Right hindlimb (tissue), 1 donor: ENCODE data around the gene GNAT1.

Experiments
- DNase-seq: peaks from one replicate; pipeline ENCODE4 v3.0.0-alpha.2; 2018

The GNAT1 gene

DNA sequence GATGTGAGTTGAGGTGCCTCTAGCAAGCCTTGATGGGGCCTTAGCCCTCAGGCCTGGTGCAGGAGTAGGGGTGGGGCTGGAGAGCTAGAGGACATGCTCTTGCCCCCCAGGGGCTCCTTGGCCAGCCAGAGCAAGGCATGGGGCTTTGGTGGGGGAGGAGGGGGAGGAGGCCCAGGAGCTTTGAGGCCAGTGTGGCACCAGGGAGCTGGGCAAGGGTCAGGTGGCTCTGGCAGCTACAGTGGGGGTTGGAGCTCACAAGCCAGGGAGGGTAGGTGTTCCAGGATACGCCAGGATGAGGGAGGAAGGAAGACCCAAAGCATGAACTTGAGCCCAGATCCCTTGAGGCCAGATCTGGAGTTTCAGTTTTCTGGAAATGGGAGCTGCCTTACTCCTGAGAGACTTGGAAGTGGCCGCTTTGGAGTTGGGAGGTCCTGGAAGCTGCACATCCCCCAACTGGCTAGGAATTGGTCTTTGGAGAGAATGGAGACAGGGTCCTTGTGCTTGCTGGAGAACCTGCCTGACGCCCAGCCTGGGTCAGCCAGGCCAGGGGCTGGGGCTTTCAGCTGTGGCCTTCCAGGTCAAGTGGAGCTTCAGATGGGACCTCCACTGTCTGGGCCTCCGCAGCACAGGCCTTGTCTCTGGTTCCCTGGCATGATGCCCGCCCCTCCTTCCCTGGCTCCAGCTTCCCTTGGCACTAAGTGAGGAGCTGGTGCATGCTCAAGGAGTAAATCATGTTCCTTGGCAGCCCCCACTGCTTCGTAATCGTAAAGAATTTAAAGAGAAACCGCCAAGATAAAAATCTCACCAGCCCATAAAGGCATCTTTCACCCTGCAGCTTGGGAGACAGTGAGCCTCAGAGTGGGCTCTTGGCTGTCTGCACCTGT, 27.6 kb upstream of the GNAT1 start:
- DNase-seq, result peak; percentile 89

DNA sequence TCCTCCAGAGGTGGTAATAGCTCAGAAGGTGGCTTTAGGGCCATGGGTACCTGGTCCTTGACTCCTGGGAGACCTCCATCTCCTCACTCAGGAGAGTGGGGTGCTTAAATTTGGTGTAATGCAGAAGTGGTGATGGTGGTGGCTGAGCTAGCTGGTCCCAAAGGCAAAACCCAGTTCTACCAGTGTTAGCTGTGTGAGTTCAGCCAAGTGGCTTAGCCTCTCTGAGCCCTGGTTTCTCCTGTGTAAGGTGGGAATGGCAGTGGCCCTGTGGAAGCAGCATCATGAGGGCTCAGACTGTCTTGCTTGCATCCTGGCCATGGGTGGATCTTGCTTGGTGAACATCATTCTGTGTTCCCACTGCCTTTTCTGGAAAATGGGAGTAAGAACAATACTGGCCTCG, 26.9 kb upstream of the GNAT1 start:
- DNase-seq, result no peak

DNA sequence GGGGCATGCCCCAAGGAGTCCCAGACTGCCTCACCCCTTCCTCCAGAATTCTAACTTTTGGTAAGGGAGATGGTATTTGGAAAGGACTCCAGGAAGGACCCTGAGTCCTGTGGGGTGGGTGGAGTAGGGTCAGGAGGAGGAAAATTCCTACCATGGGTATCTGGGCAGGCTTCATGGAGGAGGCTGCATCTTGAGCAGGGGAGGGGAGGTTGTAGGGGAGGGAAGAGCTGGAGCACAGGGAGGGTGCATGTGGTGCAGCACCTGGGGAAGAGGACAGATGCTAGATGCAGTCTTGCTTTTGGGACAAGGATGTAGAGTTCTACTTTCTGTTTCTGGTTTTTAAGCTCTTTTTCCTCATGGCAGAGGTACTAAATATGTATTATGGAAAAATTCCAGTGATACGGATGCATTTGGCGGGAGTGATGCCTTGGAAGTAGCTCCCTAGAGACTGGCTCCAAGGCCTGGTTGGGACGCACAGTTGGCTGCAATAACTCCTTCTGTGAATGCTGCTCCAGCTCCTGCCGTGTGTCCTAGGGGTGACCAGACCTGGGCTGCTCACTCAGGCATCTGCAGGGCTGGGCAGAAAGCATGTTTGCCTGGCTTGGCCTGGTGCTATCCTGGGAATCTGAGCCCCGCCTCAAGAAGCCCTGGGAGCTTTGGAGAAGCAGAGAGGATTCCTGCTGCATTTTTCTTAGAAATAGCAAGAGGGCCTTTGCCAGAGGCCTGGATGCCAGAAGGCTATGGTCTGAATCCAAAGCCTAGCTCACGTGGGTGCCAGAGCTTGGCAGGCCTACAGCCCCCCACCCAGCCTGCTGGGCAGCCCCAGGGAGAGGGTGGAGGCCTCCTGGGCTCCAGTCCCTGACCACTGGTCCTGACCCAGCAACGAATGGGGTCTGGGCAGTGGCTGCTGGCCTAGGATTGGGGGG, 26.2 kb upstream of the GNAT1 start:
- peak; percentile 80 for DNase-seq

DNA sequence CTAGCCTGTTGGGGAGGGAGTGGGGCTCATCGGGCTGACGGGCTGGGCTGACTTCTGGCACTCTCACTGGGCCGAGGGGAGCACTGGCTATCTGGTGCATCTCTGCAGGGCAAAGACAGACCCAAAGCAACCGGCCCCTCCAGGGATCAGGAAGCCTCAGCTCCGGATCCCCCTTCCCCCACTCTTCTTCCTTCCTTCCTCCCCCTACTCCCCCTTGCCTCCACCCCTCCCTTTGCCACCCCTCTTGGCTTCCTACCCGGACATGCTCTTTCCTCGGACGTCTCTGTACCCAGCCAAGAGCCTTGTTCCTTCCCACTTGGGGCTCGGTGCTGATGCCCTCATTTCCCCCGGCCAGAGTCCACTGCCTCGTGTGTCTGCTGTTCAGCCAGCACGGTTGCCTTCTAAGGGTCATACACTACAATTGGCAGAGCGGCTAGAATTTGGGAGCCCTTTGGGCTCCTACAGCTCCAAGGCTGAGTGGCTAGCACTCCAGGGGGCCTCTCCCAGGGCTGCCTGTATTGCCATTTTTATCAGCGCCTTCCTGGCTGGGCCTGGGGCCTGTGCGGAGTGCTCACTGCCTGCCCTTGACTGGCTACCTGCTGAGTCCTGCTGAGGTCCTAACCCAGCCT, 25.4 kb upstream of the GNAT1 start:
- DNase-seq, result no peak

DNA sequence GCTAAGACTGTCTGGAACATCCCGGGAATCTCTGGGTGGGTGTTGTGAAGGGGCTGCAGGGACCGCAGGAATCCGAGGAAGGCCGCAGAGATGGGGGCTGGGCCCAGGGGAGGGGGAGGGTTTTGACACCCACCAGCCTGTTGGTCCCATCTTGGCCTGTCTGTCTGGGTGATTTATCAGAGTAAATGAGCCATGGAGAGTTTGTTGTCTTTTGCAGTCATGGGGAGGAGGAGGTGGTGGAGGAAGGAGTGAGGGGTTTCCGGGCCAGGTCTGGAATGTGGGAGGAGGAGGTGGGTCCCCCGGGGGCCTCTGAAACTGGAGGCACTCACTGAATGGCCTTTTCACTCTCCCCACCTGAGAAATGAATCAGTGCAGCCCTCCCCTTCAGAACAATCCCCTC, 24.8 kb upstream of the GNAT1 start:
- no peak for DNase-seq

DNA sequence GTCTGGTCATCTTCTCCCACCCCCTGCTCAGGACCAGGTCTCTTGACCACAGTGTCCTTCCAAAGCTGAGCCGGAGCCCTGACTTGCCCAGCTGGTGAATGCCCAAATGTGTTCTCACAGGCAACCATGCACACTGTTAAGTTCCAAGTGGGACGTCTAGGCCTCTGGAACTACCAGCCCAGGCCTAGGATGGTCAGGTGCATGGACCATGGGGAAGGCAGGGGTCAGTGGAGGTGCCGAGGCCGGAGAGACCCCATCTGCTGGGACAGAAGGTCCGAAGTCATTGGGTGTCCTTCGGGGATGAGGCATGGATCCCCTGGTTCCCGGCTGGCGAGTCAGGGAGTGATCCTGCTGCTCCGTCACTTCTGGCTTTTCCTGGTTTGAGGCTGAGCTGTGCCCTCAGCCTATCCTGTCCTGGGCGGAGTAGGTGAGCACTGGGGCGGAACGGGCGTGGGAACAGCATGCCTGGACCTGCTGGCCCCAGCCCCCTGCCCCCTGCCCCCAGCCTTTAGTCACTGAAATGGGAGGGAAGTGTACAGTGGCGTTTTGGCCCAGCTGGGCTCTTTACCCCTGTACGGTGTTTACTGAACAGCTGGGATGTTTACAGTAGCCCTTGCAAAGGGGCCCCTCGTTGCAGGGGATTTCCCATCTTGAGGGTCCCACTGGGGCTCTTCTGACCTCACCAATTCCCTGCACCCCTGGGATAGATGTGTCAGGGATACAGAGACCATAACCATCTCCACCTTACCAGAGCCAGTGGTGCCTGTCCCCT, 24.2 kb upstream of the GNAT1 start:
- DNase-seq, result no peak

DNA sequence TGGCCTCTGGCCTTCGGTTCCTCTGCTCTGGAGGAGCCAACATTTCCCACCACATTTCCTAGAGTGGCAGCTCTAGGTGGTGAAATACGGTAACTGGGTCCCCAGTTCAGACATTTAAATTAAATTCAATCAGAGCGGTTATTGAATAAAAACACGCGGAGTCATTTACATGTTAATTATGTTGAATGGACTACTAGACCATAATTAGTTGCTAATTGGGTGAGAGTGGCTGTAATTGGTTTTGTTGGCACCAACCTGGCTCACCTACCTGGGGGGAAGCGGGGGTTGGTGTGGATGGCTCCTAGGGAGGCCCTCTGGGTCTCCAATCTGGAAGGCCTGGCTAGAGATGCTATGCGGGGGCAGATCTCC, 23.6 kb upstream of the GNAT1 start:
- no peak for DNase-seq

DNA sequence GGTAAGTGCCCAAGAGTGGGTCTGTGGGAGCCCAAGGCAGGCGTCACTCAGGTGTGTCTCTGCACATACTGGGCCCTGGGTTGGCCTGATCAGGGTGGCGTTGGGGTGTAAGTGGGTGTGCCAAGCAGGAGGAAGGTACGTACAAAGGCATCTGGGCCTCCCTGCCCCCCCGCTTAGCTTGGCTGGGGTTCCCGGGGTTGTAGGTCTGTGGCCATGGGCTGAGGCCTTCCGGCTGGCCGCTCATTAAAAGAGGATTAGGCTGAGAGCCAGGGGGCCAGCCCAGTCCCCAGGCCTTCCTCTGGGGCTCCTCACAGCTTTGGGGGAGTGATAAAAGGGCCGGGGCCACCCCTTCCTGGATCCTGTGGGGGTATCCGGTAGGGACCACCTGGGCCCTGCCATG, 23.0 kb upstream of the GNAT1 start:
- DNase-seq, result no peak

DNA sequence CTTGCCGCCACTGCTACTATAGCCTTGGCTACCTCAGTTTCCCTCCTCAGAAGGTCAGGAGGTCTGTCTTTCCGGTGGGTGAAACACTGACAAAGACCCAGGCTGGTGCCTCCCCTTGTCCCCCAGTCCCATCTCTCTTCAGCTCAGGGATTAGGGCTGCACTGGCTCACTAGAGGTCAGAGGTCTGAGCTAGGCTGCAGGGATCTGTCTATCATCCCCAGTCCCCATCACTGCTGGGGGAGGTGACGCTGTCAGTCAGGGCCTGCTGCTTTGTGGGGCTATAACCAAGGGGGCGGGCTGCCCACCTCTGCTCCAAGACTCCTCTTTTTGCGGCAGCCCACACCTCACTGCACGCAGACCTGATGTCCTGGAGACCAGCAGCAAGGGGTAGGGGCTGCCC, 22.6 kb upstream of the GNAT1 start:
- DNase-seq, result no peak

DNA sequence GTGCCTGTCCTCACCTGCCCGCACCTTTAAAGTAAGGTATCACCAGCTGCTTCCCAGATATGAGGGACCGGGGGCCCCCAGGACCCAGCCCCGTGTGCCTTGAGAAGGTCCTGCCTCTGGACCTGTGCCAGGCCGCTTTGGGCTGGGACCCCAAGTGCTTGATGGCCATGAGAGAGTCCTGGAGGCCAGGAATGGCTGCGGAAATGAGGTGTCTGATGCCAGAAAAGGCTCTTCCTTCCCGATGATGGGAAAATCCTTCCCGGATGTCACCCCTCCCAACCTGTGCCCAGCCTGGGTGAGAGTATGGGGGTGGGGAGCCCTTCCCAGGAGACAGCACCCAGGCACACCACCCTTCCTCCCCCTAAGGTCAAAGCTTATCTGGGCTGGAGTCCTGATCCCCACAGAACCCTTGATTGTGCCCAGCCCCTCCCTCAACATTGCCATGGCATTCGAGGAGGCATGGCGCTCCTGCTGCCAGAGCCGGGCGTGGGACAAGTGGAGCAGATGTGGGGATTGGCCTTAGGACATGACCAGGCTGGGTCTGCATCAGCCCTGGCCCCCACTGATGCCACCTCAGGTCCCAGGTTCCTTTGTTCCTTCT, 22.1 kb upstream of the GNAT1 start:
- no peak for DNase-seq

DNA sequence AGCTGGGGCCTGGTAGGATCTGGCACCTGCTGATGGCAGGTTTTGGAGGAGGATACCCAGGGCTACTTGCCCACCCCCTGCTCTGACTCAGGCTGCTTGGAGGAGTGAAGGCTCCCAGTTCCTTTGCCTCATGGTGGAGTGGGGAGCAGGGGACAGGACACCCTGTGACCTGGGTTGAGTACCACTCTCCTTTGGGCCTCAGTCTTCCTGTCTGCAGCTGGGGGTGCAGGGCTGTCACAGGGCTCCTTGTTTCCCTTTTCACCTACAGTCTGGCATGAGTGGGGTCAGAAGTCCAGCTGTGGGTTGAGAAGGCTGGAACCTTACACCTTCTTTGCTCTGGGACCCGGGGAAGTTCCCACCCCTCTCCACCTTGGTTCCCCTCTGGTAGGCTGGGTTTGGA, 21.6 kb upstream of the GNAT1 start:
- DNase-seq, result no peak

DNA sequence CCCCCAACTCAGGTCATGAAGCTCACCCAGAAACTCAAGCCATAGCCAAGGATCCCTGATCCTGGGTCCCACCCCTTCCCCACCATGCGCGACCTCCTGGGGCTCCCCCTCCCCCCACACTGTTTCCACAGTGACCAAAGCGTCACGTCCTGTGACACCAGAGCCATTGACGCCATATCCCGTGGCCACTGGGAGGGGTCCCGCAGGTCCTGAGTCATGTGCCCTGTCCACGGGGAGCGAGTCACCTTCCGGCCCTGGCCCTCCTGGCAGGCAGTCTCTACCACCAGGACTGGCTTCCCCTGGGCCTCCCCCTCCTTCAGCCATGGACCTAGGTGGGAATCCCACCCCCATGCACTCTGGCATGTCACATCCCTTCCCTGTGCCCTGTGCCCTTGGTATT, 20.7 kb upstream of the GNAT1 start:
- no peak for DNase-seq

DNA sequence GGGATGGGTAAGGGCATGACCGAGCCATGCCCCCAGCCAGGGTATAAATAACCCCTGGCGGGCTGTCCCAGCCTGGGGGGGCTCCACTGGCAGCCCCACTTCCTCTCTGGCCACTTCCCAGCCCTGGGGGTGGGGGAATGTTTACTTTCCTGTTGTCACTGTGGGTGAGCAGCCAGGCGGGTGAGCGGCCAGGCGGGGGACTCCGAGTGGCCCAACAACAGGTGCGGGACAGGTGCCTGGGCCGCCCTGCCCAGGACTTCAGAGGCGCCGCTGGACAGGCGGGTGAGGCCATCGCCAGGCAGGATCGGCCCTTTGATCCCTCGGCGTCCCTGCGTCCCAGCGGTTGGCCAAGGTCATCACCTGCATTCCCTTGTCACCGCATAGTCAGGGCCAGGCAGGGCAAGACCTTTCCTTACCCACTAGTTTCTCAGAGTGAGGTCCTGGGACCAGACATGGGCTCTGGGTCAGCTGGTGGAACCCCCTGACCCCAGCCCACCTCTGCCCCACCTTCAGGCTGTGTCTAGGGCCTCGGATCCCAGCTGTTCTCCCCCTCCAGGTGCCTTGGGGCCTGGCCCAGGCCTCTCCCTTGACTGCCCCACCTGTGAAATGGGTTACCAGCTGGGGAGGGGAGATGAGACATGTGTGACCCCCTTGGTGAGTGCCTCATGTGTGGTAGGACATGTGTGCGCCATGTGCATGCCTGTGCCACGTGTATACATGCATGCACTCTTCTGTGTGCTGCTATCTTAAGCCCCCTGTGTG, 19.7 kb upstream of the GNAT1 start:
- no peak for DNase-seq

DNA sequence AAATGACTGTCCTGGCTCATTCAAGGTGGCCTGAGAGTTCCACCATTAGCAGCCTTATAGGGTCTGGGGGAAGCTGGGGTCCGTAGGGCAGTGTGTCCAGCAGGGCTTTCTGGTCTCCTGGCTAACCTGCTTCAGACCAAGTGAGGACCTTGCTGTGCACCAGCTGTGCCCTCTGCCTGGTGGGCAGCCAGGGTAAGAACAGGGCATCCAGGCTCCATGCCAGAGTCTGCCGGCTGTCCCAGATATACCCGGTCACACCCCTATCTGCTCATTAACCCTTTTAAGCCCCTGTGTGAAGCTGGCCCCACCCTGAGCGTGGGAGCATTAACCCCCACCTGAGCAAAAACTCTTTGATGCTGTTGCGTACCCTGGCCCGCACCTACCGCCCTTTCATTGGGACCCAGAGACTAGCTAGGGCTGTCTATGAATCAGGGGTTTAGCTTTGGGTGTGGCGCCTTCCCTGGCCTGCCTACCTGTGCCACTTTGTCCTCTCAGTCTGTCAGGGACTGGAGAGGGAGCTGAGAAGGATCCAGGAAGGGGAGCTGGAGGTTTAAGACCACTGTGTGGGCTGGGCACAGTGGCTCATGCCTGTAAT, 18.7 kb upstream of the GNAT1 start:
- no peak for DNase-seq

DNA sequence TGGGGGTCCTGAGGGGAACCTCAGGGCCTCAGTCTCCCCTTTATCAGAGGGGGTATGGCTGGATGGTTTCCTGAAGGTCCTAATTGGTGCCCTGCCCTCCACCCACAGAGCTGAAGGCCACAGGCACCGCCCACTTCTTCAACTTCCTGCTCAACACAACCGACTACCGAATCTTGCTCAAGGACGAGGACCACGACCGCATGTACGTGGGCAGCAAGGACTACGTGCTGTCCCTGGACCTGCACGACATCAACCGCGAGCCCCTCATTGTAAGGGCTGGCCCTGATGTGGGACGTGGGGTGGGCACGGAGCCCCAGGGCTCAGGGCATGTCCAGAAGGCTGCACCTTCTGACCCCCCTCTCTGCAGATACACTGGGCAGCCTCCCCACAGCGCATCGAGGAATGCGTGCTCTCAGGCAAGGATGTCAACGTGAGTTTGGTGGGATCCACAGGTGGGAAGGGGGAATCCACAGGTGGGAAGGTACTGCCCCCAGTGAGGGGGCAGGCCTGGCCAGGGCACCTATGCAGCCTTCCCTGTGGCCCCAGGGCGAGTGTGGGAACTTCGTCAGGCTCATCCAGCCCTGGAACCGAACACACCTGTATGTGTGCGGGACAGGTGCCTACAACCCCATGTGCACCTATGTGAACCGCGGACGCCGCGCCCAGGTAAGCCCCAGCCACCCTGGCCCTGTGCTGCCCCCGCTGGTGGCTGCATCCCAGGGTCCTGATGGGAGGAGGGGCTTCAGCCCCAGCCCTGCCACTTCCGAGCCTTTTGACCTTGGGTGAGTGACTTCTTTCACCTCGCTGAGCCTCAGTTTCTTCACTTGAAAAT, 17.5 kb upstream of the GNAT1 start:
- peak; percentile 14 for DNase-seq

DNA sequence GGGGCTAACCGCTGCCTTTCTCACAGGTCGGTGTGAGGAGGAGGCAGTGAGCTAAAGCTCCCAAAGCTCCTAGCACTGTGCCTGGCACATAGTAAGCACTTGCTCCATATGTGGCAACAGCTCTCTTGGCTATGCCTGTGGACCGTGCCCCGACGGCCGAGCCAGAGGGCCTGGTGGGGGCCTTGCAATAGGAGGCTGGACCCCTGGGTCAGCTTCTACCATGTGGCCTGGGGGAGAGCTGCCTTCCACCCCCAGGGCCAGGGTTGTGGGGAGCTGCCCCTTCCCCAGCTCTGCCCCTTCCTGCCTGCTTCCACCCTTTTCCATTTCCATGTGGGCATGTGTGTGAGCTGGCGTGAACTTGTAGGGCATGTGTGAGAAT, 16.9 kb upstream of the GNAT1 start:
- DNase-seq, result no peak

DNA sequence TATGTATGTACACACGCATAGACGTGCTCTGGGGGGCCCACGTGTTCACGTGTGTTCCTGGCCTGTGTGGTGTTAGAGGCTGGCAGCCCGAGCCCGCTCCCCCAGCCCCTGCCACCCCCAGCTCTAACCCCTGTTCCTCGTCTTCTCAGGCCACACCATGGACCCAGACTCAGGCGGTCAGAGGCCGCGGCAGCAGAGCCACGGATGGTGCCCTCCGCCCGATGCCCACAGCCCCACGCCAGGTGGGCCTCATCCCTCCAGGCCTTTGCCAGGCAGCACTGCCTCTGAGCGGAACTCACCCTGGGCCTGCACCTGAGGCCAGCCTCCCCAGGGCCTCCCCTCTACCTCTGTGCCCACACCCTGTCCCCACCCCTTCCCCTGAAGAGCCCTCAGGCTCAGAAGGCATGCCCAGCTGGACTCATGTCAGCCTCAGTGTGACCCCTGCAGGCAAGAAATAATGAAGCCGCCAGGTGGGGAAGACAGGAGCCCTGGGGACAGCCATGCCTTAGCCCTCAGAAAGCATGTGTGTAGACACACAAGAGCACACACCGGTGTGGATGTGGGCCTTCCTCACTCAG, 16.4 kb upstream of the GNAT1 start:
- DNase-seq, result no peak

DNA sequence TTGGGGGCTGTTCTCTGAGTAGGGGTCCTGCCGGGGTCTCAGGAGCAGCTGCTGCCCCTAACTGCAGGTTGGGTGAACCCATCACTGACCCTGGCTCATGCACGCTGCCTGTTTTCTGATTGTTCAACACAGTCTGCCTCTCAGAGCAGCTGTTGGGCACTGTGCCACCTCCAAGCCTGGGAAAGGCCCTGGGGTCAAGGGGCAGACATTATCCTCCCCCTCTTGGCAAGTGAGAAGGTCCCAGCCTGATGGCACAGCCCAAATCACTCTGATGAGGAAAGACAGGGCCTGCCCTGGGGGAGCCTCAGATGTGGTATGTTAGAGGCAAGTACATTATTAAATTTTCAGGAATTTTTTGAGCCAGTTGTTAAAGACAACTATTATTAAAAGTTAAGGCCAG, 14.1 kb upstream of the GNAT1 start:
- DNase-seq, result peak; percentile 31

DNA sequence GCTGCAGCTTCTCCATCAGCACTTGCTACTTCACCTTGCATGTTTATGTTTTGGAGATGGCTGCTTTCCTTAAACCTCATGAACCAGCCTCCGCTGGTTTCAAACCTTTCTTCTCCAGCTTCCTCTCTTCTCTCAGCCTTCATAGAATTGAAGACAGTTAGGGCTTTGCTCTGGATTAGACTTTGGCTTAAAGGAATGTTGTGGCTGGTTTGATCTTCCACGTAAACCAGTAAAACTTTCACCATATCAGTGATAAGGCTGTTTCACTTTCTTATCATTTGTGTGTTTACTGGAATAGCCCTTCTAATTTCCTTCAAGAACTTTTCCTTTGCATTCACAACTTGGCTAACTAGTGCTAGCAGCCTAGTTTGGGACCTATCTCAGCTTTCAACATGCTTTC, 11.7 kb upstream of the GNAT1 start:
- no peak for DNase-seq

DNA sequence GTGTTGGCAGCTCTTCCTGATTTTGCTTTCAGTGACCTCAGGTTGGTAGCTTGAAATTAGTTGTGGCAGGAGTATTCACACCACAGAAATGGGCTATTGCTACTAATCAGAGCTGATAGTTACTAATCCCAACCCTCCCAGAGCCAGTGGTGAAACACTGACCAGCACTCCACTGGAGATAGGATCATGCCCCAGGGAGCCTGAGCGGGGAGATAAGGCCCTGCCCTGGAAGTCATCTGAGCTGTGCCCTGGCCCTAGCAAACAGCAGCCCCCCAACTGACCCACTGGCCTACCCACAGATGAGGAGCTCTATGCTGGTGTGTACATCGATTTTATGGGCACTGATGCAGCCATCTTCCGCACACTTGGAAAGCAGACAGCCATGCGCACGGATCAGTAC, 9.4 kb upstream of the GNAT1 start:
- no peak for DNase-seq
